Prostate gland (tissue), 2 donors: ENCODE data around the gene SAMD9L.

ENCODE experiments used
- CTCF ChIP-seq, 4 experiments: fragments of 200-600 bp in 2 of 4; fragments of 450-650 bp in 2 of 4; sonication (generic) in 2 of 4; IDR thresholded peaks; 1 replicate in 3 of 4; 2 replicates in 1 of 4; pipeline ENCODE4 v1.5.1; 2016 to 2019; ENCODE audit warnings: antibody characterized with exemption in 4 of 4, mild to moderate bottlenecking in 2 of 4, moderate library complexity in 2 of 4
- POLR2A ChIP-seq: fragments of 450-650 bp; IDR thresholded peaks from one replicate; pipeline ENCODE4 v1.6.1; 2016; ENCODE audit warnings: antibody characterized with exemption, mild to moderate bottlenecking

- TF ChIP-seq CTCF (IDR thresholded peaks at IDR 0.05) (no peak), POLR2A (no peak)
Measured at GRCh38 chr7:93140582-93141191, 7.5 kb downstream of the SAMD9L start.
